IMR-90 (cell line): ENCODE data around the gene EXTL2. TPM values are rescaled to one million over a fixed set of nuclear protein-coding genes. Genes with fewer than 3 reads are reported as not detected.

Source experiments
- ATAC-seq: fragments of 200-7000 bp; cut with Tn5 transposase; 2 replicates; pipeline ENCODE4 v1.9.1; 2020; ENCODE audit warnings: low read depth, mild to moderate bottlenecking, moderate library complexity
- BruUV-seq: library from RNA; stranded (reverse); fragments of 400-500 nt; replicated peaks from 2 replicates; lab custom pipeline; 2021; lab: Mats Ljungman, UMichigan
- CTCF ChIA-PET: fragments of 300-600 bp; formaldehyde crosslinking; extraction: SDS; loops from one replicate; lab custom pipeline; 2021; ENCODE audit warnings: antibody characterized with exemption; lab: Yijun Ruan, JAX
- POLR2A ChIA-PET: fragments of 300-600 bp; sonication (Branson Sonifier 250); formaldehyde crosslinking; loops from one replicate; lab custom pipeline; 2022; ENCODE audit warnings: antibody characterized with exemption; ENCODE audit not compliant: unreplicated experiment; lab: Charles Lee
- DNase-seq: peaks from one replicate; pipeline ENCODE4 v3.0.0; 2013
- H2AFZ ChIP-seq: replicated peaks from 2 replicates; pipeline ENCODE3; 2013; ENCODE audit warnings: low read length, mild to moderate bottlenecking; ENCODE audit not compliant: poor library complexity
- H2AK5ac ChIP-seq: 2 replicates; pipeline ENCODE4 v1.6.1; 2013; ENCODE audit warnings: low read depth, low read length, inconsistent platforms
- H2AK9ac ChIP-seq: replicated peaks from 2 replicates; pipeline ENCODE3; 2013; ENCODE audit warnings: mild to moderate bottlenecking, low read depth, low read length, moderate library complexity; ENCODE audit not compliant: poor library complexity
- H2BK120ac ChIP-seq: 2 replicates; pipeline ENCODE4 v1.6.1; 2013; ENCODE audit warnings: low read depth, low read length, inconsistent platforms
- H2BK15ac ChIP-seq: 3 replicates; pipeline ENCODE4 v1.6.1; 2013; ENCODE audit warnings: low read depth, low read length, inconsistent platforms
- H2BK20ac ChIP-seq: 2 replicates; pipeline ENCODE4 v1.6.1; 2013; ENCODE audit warnings: low read depth, mild to moderate bottlenecking, inconsistent platforms, low read length, moderate library complexity
- H2BK5ac ChIP-seq: 2 replicates; pipeline ENCODE4 v1.6.1; 2013; ENCODE audit warnings: mild to moderate bottlenecking, low read depth, low read length, inconsistent platforms; ENCODE audit not compliant: poor library complexity, severe bottlenecking
- H3K14ac ChIP-seq: replicated peaks from 2 replicates; pipeline ENCODE4 v1.6.1; 2013; ENCODE audit warnings: low read depth, low read length, inconsistent platforms
- H3K18ac ChIP-seq: 2 replicates; pipeline ENCODE4 v1.6.1; 2013; ENCODE audit warnings: low read depth, low read length, control low read depth
- H3K23ac ChIP-seq: 2 replicates; pipeline ENCODE4 v1.6.1; 2013; ENCODE audit warnings: low read depth, low read length, inconsistent platforms
- H3K27ac ChIP-seq: 2 replicates; pipeline ENCODE4 v1.5.1; 2013; ENCODE audit warnings: mild to moderate bottlenecking, control low read depth, low read length; ENCODE audit not compliant: insufficient read depth
- H3K27me3 ChIP-seq: 2 replicates; pipeline ENCODE4 v1.6.1; 2013; ENCODE audit warnings: low read length; ENCODE audit not compliant: control insufficient read depth, insufficient read depth
- H3K36me3 ChIP-seq: 2 replicates; pipeline ENCODE4 v1.6.1; 2013; ENCODE audit warnings: low read length, mixed read lengths; ENCODE audit not compliant: control insufficient read depth, insufficient read depth
- H3K4ac ChIP-seq: 2 replicates; pipeline ENCODE4 v1.6.1; 2013; ENCODE audit warnings: low read depth, low read length, inconsistent platforms
- H3K4me1 ChIP-seq: 2 replicates; pipeline ENCODE4 v1.6.1; 2013; ENCODE audit warnings: low read length, mixed read lengths; ENCODE audit not compliant: control insufficient read depth, insufficient read depth
- H3K4me2 ChIP-seq: 2 replicates; pipeline ENCODE4 v1.6.1; 2013; ENCODE audit warnings: low read depth, mild to moderate bottlenecking, control low read depth, low read length, moderate library complexity
- H3K4me3 ChIP-seq: 2 replicates; pipeline ENCODE4 v1.5.1; 2013; ENCODE audit warnings: low read depth, mild to moderate bottlenecking, control low read depth, low read length, moderate library complexity; ENCODE audit not compliant: insufficient read depth
- H3K56ac ChIP-seq: 2 replicates; pipeline ENCODE4 v1.6.1; 2013; ENCODE audit warnings: low read length, inconsistent platforms; ENCODE audit not compliant: insufficient read depth; ENCODE audit errors: extremely low read depth
- H3K79me1 ChIP-seq, 2 experiments: 2 replicates each; pipeline ENCODE4 v1.6.1; 2013; ENCODE audit warnings: low read length in 2 of 2, inconsistent platforms in 1 of 2, low read depth in 1 of 2
- H3K9ac ChIP-seq: 2 replicates; pipeline ENCODE4 v1.6.1; 2013; ENCODE audit warnings: low read depth, low read length, control low read depth
- H3K9me1 ChIP-seq: 2 replicates; pipeline ENCODE4 v1.6.1; 2013; ENCODE audit warnings: low read length, inconsistent platforms; ENCODE audit not compliant: insufficient read depth
- H3K9me3 ChIP-seq: 2 replicates; pipeline ENCODE4 v1.6.1; 2013; ENCODE audit warnings: low read length; ENCODE audit not compliant: control insufficient read depth, insufficient read depth
- H4K20me1 ChIP-seq: 2 replicates; pipeline ENCODE4 v1.6.1; 2013; ENCODE audit warnings: low read length, inconsistent platforms; ENCODE audit not compliant: insufficient read depth
- H4K5ac ChIP-seq: 2 replicates; pipeline ENCODE4 v1.6.1; 2013; ENCODE audit warnings: mild to moderate bottlenecking, low read depth, low read length, control low read depth
- H4K8ac ChIP-seq, 2 experiments: 2 replicates each; pipeline ENCODE4 v1.6.1; 2013; ENCODE audit warnings: low read depth in 2 of 2, low read length in 2 of 2, control low read depth in 1 of 2, inconsistent platforms in 1 of 2
- H4K91ac ChIP-seq: 2 replicates; pipeline ENCODE4 v1.6.1; 2013; ENCODE audit warnings: low read depth, low read length, inconsistent platforms; ENCODE audit not compliant: insufficient read depth
- BHLHE40 ChIP-seq: fragments of 150-350 bp; IDR thresholded peaks from 2 replicates; pipeline ENCODE4 v1.6.1; 2016; ENCODE audit warnings: mild to moderate bottlenecking, low read depth, low read length
- MAFK ChIP-seq: IDR thresholded peaks from 2 replicates; pipeline ENCODE4 v1.6.1; 2012; ENCODE audit warnings: low read depth, low read length, improper control_type of control experiment
- MAZ ChIP-seq: IDR thresholded peaks from 2 replicates; pipeline ENCODE4 v1.6.1; 2012; ENCODE audit warnings: low read depth, mild to moderate bottlenecking, low read length, improper control_type of control experiment, moderate library complexity, borderline replicate concordance
- WGBS, 2 experiments: methylation state at CpG; one replicate each; pipeline versions ENCODE4 v1.1.5 to v1.1.7; 2013; ENCODE audit warnings: missing lambda C conversion rate in 2 of 2; ENCODE audit not compliant: insufficient read length in 1 of 2; ENCODE audit errors: extremely low coverage in 2 of 2; 5-methylcytosine and 5-hydroxymethylcytosine counted together
- dilution Hi-C: fragments of 300-500 bp; cut with HindIII; formaldehyde crosslinking; loops from one replicate; pipeline ENCODE4 v1.14.3; 2018; ENCODE audit warnings: low sequenced_read_pairs; ENCODE audit not compliant: unreplicated experiment
- in situ Hi-C: fragments of 300-500 bp; cut with MboI; formaldehyde crosslinking; loops from 3 replicates; pipeline ENCODE4 v1.14.3; 2019; ENCODE audit warnings: low sequenced_read_pairs, inconsistent platforms, mixed read lengths
- intact Hi-C: fragments of 100-400 bp; cut with micrococcal nuclease; formaldehyde crosslinking; loops from 2 replicates; pipeline ENCODE4 v1.10.0; 2022
- polyA plus RNA-seq, 3 experiments: library from polyadenylated mRNA; depleted of rRNA; stranded (reverse); fragments of >200 nt; gene quantifications; 2 replicates each; pipeline ENCODE4 v1.2.3, GENCODE V29; 2012; ENCODE audit warnings: low replicate concordance in 1 of 3
- total RNA-seq: library from RNA; depleted of rRNA; stranded (reverse); fragments of >200 nt; gene quantifications from 2 replicates; pipeline ENCODE4 v1.2.3, GENCODE V29; 2012

The EXTL2 gene
- total and polyA plus RNA-seq, 2 of the 4 experiments (the other 2 are of a cell fraction): 24.9 to 27.6 TPM

DNA sequence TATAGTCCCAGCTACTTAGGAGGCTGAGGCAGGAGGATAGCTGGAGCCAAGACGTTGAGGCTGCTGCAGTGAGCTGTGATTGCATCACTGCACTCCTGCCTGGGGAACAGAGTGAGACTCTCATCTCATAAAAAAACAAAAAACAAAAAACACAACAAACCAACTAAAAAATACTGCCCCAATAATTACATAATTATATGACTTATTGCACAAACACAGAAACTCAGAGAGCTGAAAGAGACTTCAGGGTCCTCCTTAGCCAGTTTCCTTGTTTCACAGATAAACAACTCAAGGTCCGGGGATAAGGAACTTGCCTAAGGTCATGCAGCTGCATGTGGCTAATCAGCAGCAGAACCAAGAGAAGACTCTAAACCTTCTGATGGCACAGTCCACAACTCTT is 11.9 kb downstream of the EXTL2 start:
- POLR2A ChIA-PET: no interaction called here
- Histone ChIP-seq H2BK120ac (no peak overlapping the region), H3K9ac (no peak overlapping the region), H3K4me2 (no peak overlapping the region), H2AK5ac (no peak overlapping the region), H2AK9ac (no peak overlapping the region), H3K18ac (no peak overlapping the region), H4K20me1 (no peaks in the 10 kb centered on the region), H3K4me3 (no peak overlapping the region), H3K79me1 (peaks cover 2 to 3% of the 10 kb centered on the region in 2 experiments; a peak in 2 of 4 replicates), H3K4ac (no peak overlapping the region), H2BK5ac (no peak overlapping the region), H3K9me1 (no peaks in the 10 kb centered on the region; the same call in 1 of the 2 replicates), H3K27ac (no peak overlapping the region), H3K4me1 (no peaks in the 10 kb centered on the region), H2BK20ac (no peak overlapping the region), H2BK15ac (no peak overlapping the region), H3K14ac (no peak overlapping the region), H3K9me3 (peaks cover 2% of the 10 kb centered on the region), H4K5ac (no peak overlapping the region), H4K91ac (no peak overlapping the region), H3K56ac (no peak overlapping the region), H3K23ac (no peak overlapping the region), H2AFZ (no peak overlapping the region), H3K36me3 (no peaks in the 10 kb centered on the region), H4K8ac (no peak overlapping the region), H3K27me3 (no peaks in the 10 kb centered on the region)
- ATAC-seq (no peak), DNase-seq (no peak)
- in situ Hi-C loops: loop anchor here (25.0 kb wide), 1 partner anchor 620 kb away; the partner anchor contains the start of gene RTCA
- dilution Hi-C loops: loop anchor here (25.0 kb wide), 1 partner anchor 420 kb away; no protein-coding TSS in a partner anchor
- CTCF ChIA-PET: interaction anchor here (1.2 kb wide), 1 partner anchor 14 kb away, joined by 3 read pairs; no protein-coding TSS in a partner anchor
- no CpG with 5 or more reads among the region's 2 CpGs for WGBS, 2 experiments
- TF ChIP-seq MAFK: no peak
- no peak for TF ChIP-seq BHLHE40
- TF ChIP-seq MAZ: no peak
- no TSS peak for BruUV-seq
- intact Hi-C loops: no loop called here
